Measurements from ENCODE around the gene COL23A1. TPM values are rescaled to one million over a fixed set of nuclear protein-coding genes. Genes with fewer than 3 reads are reported as not detected.

COL23A1 gene
- total RNA-seq, 1 experiment from 2014 or later, result 15.0 TPM

- Mint-ChIP-seq H3K27ac (no peak overlapping the region; the same call in 1 of the 2 replicates), H3K4me3 (no peak overlapping the region), H3K36me3 (no peaks in the 10 kb centered on the region), H3K4me1 (peaks cover 28% of the 10 kb centered on the region), H3K27me3 (ENCODE audit: low read depth) (peaks cover 3% of the 10 kb centered on the region; the same call in 1 of the 2 replicates), H3K9me3 (no peaks in the 10 kb centered on the region)
- DNase-seq (ENCODE audit: low spot score), result no peak
- ChIA-PET CTCF (interaction anchor here (2.4 kb wide), 1 partner anchor 44 kb away, joined by 10 read pairs; no protein-coding TSS in a partner anchor), POLR2A (no interaction called here)
- no peak for TF ChIP-seq NFE2L1 (CRISPR knock-in tag; IDR thresholded peaks at IDR 0.05)
- TF ChIP-seq, protein P1, sequence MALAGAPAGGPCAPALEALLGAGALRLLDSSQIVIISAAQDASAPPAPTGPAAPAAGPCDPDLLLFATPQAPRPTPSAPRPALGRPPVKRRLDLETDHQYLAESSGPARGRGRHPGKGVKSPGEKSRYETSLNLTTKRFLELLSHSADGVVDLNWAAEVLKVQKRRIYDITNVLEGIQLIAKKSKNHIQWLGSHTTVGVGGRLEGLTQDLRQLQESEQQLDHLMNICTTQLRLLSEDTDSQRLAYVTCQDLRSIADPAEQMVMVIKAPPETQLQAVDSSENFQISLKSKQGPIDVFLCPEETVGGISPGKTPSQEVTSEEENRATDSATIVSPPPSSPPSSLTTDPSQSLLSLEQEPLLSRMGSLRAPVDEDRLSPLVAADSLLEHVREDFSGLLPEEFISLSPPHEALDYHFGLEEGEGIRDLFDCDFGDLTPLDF (CRISPR knock-in tag; IDR thresholded peaks at IDR 0.05), result no peak
- TF ChIP-seq GTF2I (CRISPR knock-in tag; conservative IDR thresholded peaks at IDR 0.05), result 0 out of 2 replicates have a peak, but pooled peaks have one; percentile 35
- ATAC-seq, result no peak
Observed at GRCh38 chr5:178327931-178328711, 262.1 kb downstream of the COL23A1 start.

DNA sequence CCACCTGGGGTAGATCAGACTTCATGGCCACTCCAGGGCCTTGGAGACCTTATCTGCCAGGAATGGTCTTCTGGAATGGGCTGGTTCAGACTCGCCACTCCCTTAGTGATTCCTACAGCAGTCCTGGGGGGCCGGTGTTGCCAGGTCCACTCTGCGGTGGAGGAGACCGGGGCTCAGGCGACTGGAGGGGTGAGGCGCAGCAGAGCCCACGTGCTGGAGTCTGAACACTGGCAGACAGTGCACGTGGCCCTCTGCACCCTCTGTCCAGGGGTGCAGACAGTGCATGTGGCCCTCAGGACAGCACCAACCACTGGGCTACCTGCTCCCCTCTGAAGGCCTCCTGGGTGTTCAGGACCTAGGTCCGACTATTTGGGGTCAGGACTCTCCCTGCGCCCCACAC, 262.7 kb downstream of the COL23A1 start:
- TF ChIP-seq ZNF138 (CRISPR knock-in tag; conservative IDR thresholded peaks at IDR 0.05) (no peak), TCF7 (CRISPR knock-in tag; IDR thresholded peaks at IDR 0.05; ENCODE audit: low read depth) (no peak), IRF2 (CRISPR knock-in tag; IDR thresholded peaks at IDR 0.05; ENCODE audit: borderline replicate concordance, low read depth) (no peak), GRHL2 (CRISPR knock-in tag; IDR thresholded peaks at IDR 0.05; ENCODE audit: insufficient replicate concordance, severe bottlenecking) (no peak)
- POLR2A ChIA-PET, result no interaction called here
- ATAC-seq, result no peak

GRCh38 chr5:178326374-178326715, 263.8 kb downstream of the COL23A1 start:
- H3K4me3 Mint-ChIP-seq, result no peak overlapping the region
- H3K4me1 Mint-ChIP-seq, result peaks cover 28% of the 10 kb centered on the region
- H3K27ac Mint-ChIP-seq, result peak overlapping the region; percentile 11; the same call in 1 of the 2 replicates
- no peak for TF ChIP-seq ARID4B (CRISPR knock-in tag; IDR thresholded peaks at IDR 0.05; ENCODE audit: borderline replicate concordance)
- no peak for TF ChIP-seq ZNF121 (CRISPR knock-in tag; IDR thresholded peaks at IDR 0.05)
- no peak for TF ChIP-seq SOX15 (CRISPR knock-in tag; IDR thresholded peaks at IDR 0.05)
- TF ChIP-seq STAT6 (CRISPR knock-in tag; conservative IDR thresholded peaks at IDR 0.05; ENCODE audit: low read depth), result no peak
- TF ChIP-seq SMAD3 (CRISPR knock-in tag; IDR thresholded peaks at IDR 0.05; ENCODE audit: borderline replicate concordance), result no peak
- TF ChIP-seq, protein P2, sequence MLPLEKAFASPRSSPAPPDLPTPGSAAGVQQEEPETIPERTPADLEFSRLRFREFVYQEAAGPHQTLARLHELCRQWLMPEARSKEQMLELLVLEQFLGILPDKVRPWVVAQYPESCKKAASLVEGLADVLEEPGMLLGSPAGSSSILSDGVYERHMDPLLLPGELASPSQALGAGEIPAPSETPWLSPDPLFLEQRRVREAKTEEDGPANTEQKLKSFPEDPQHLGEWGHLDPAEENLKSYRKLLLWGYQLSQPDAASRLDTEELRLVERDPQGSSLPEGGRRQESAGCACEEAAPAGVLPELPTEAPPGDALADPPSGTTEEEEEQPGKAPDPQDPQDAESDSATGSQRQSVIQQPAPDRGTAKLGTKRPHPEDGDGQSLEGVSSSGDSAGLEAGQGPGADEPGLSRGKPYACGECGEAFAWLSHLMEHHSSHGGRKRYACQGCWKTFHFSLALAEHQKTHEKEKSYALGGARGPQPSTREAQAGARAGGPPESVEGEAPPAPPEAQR (CRISPR knock-in tag; IDR thresholded peaks at IDR 0.05), result no peak
- TF ChIP-seq, protein P3, sequence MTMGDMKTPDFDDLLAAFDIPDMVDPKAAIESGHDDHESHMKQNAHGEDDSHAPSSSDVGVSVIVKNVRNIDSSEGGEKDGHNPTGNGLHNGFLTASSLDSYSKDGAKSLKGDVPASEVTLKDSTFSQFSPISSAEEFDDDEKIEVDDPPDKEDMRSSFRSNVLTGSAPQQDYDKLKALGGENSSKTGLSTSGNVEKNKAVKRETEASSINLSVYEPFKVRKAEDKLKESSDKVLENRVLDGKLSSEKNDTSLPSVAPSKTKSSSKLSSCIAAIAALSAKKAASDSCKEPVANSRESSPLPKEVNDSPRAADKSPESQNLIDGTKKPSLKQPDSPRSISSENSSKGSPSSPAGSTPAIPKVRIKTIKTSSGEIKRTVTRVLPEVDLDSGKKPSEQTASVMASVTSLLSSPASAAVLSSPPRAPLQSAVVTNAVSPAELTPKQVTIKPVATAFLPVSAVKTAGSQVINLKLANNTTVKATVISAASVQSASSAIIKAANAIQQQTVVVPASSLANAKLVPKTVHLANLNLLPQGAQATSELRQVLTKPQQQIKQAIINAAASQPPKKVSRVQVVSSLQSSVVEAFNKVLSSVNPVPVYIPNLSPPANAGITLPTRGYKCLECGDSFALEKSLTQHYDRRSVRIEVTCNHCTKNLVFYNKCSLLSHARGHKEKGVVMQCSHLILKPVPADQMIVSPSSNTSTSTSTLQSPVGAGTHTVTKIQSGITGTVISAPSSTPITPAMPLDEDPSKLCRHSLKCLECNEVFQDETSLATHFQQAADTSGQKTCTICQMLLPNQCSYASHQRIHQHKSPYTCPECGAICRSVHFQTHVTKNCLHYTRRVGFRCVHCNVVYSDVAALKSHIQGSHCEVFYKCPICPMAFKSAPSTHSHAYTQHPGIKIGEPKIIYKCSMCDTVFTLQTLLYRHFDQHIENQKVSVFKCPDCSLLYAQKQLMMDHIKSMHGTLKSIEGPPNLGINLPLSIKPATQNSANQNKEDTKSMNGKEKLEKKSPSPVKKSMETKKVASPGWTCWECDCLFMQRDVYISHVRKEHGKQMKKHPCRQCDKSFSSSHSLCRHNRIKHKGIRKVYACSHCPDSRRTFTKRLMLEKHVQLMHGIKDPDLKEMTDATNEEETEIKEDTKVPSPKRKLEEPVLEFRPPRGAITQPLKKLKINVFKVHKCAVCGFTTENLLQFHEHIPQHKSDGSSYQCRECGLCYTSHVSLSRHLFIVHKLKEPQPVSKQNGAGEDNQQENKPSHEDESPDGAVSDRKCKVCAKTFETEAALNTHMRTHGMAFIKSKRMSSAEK (CRISPR knock-in tag; IDR thresholded peaks at IDR 0.05; ENCODE audit: borderline replicate concordance), result no peak
- TF ChIP-seq KAT7 (CRISPR knock-in tag; IDR thresholded peaks at IDR 0.05; ENCODE audit: borderline replicate concordance), result no peak
- TF ChIP-seq TEAD4 (CRISPR knock-in tag; IDR thresholded peaks at IDR 0.05), result no peak
- no peak for ATAC-seq
- DNase-seq (ENCODE audit: low spot score), result no peak
- no peaks in the 10 kb centered on the region for H3K9me3 Mint-ChIP-seq
- CTCF ChIA-PET, result interaction anchor here (1.7 kb wide), 1 partner anchor 135 kb away, joined by 5 read pairs; no protein-coding TSS in a partner anchor
- POLR2A ChIA-PET, result no interaction called here
- H3K27me3 Mint-ChIP-seq (ENCODE audit: low read depth), result peaks cover 3% of the 10 kb centered on the region; the same call in 1 of the 2 replicates
- no peaks in the 10 kb centered on the region for H3K36me3 Mint-ChIP-seq

More for the DNA sequence above, 262.7 kb downstream of the COL23A1 start:
- CTCF ChIA-PET, result no interaction called here
- Mint-ChIP-seq H3K4me1 (peaks cover 28% of the 10 kb centered on the region), H3K27me3 (ENCODE audit: low read depth) (peaks cover 3% of the 10 kb centered on the region; the same call in 1 of the 2 replicates), H3K36me3 (no peaks in the 10 kb centered on the region), H3K27ac (no peak overlapping the region), H3K4me3 (no peak overlapping the region), H3K9me3 (no peaks in the 10 kb centered on the region)
- DNase-seq (ENCODE audit: low spot score), result no peak
